ENCODE measurements around the gene MEGF11.

- no peak for TF ChIP-seq CTCF (conservative IDR thresholded peaks at IDR 0.05; ENCODE audit: low read length)
- no peak for TF ChIP-seq EZH2phosphoT487 (IDR thresholded peaks at IDR 0.05; ENCODE audit: borderline replicate concordance, low read depth, low read length)
Measured at GRCh38 chr15:66294157-66294931, 40.8 kb upstream of the MEGF11 start.
